Measurements from ENCODE around the gene DST. TPM values are rescaled to one million over a fixed set of nuclear protein-coding genes. Genes with fewer than 3 reads are reported as not detected.

The DST gene
- total RNA-seq, 1 experiment from 2014 or later, result 144 TPM

- no peak for TF ChIP-seq SRF (IDR thresholded peaks at IDR 0.05; ENCODE audit: low read depth)
- TF ChIP-seq TCF7L2 (IDR thresholded peaks at IDR 0.05; ENCODE audit: borderline replicate concordance, extremely low read depth, insufficient read depth, insufficient read length), result no peak
- TF ChIP-seq FOSL1 (IDR thresholded peaks at IDR 0.05; ENCODE audit: low read depth), result no peak
- TF ChIP-seq SIN3A (IDR thresholded peaks at IDR 0.05; ENCODE audit: low read depth), result no peak
- no peak for TF ChIP-seq ZNF274 (IDR thresholded peaks at IDR 0.05; ENCODE audit: low read depth, low read length)
- TF ChIP-seq REST (IDR thresholded peaks at IDR 0.05; ENCODE audit: low read depth), result no peak
- no peak for TF ChIP-seq ATF3 (IDR thresholded peaks at IDR 0.05)
- TF ChIP-seq EZH2phosphoT487 (IDR thresholded peaks at IDR 0.05; ENCODE audit: borderline replicate concordance), result no peak
- TF ChIP-seq CEBPB (IDR thresholded peaks at IDR 0.05; ENCODE audit: low read depth), result no peak
- no peak for TF ChIP-seq YY1 (IDR thresholded peaks at IDR 0.05; ENCODE audit: extremely low read depth, insufficient replicate concordance, low read depth, low read length)
Observed at GRCh38 chr6:56608332-56608731, 34.4 kb downstream of the DST start (continued).

- Histone ChIP-seq H3K36me3 (ENCODE audit: control insufficient read depth in 1 of 2, insufficient read depth in 2 of 2, low read length in 2 of 2) (peaks cover 18 to 20% of the 10 kb centered on the region in 2 experiments), H3K27ac (ENCODE audit: low read depth, low read length) (no peak overlapping the region), H3K27me3 (ENCODE audit: insufficient read depth, low read length) (no peaks in the 10 kb centered on the region), H3K4me3 (replicated peaks in 1 of 2; ENCODE audit: low read depth in 1 of 2, low read length in 2 of 2) (no peak overlapping the region), H4K20me1 (ENCODE audit: insufficient read depth) (no peaks in the 10 kb centered on the region), H3K4me2 (ENCODE audit: low read length) (no peak overlapping the region), H3K9ac (ENCODE audit: low read length) (no peak overlapping the region), H3K4me1 (ENCODE audit: control insufficient read depth in 1 of 2, insufficient read depth in 2 of 2, low read length in 2 of 2) (no peaks in the 10 kb centered on the region), H3K9me2 (ENCODE audit: insufficient read depth) (no peaks in the 10 kb centered on the region), H2AFZ (ENCODE audit: low read depth, low read length, poor library complexity, severe bottlenecking) (no peak overlapping the region), H3K79me2 (ENCODE audit: insufficient read depth, low read length) (no peaks in the 10 kb centered on the region), H3K9me3 (ENCODE audit: control insufficient read depth in 1 of 2, insufficient read depth in 1 of 2, low read depth in 1 of 2, low read length in 2 of 2) (no peaks in the 10 kb centered on the region)
- no TSS peak for BruUV-seq (replicated peaks)
- intact Hi-C loops (cut with micrococcal nuclease), result no loop called here
- TF ChIP-seq REST (IDR thresholded peaks at IDR 0.05; ENCODE audit: low read depth), result no peak
- TF ChIP-seq ZNF274 (IDR thresholded peaks at IDR 0.05; ENCODE audit: low read depth, low read length), result no peak
- no peak for TF ChIP-seq JUND (IDR thresholded peaks at IDR 0.05)
- TF ChIP-seq FOSL1 (IDR thresholded peaks at IDR 0.05; ENCODE audit: low read depth), result no peak
- no peak for TF ChIP-seq CTCF (IDR thresholded peaks at IDR 0.05 in 2 of 3, conservative IDR thresholded peaks at IDR 0.05 in 1 of 3; ENCODE audit: borderline replicate concordance in 1 of 3, insufficient read depth in 1 of 3, low read depth in 2 of 3, low read length in 2 of 3)
- TF ChIP-seq ELF1 (IDR thresholded peaks at IDR 0.05; ENCODE audit: borderline replicate concordance, low read depth), result no peak
- TF ChIP-seq MAX (IDR thresholded peaks at IDR 0.05), result no peak
- DNase-seq (ENCODE audit: low read depth, low spot score) (no peak), ATAC-seq (no peak)
- CTCF ChIA-PET, result no interaction called here
- RAD21 ChIA-PET (ENCODE audit: low non-redundant PET in 1 of 2, low total read pairs in 2 of 2, uncharacterized antibody in 2 of 2, unreplicated experiment in 2 of 2), result no interaction called here
- POLR2A ChIA-PET, result no interaction called here
Observed at GRCh38 chr6:56607111-56607752, 35.5 kb downstream of the DST start.
